ENCODE measurements around the gene ADAMTSL1. TPM values are rescaled to one million over a fixed set of nuclear protein-coding genes. Genes with fewer than 3 reads are reported as not detected.

ADAMTSL1 gene
- total RNA-seq, 4 donors from 2014 or later: 0.32 to 2.3 (median 1.3) TPM

GRCh38 chr9:18542837-18543405 lies 69.0 kb downstream of the ADAMTSL1 start:
- no peak for DNase-seq (ENCODE audit: low spot score in 2 of 2)
- Histone ChIP-seq H3K36me3 (no peaks in the 10 kb centered on the region), H3K27me3 (no peaks in the 10 kb centered on the region), H3K4me1 (no peaks in the 10 kb centered on the region), H3K4me3 (no peak overlapping the region), H3K9me3 (no peaks in the 10 kb centered on the region), H3K27ac (no peak overlapping the region)
- no peak for TF ChIP-seq CTCF (IDR thresholded peaks at IDR 0.05)
- no peak for TF ChIP-seq EP300 (IDR thresholded peaks at IDR 0.05)
- TF ChIP-seq POLR2AphosphoS5 (IDR thresholded peaks at IDR 0.05): no peak
- TF ChIP-seq POLR2A (IDR thresholded peaks at IDR 0.05): no peak
- 83% methylated on average over 2 of the region's 2 CpGs for WGBS

- Histone ChIP-seq H3K4me3 (no peak overlapping the region), H3K27ac (no peak overlapping the region), H3K36me3 (no peaks in the 10 kb centered on the region), H3K27me3 (no peaks in the 10 kb centered on the region), H3K4me1 (no peaks in the 10 kb centered on the region), H3K9me3 (no peaks in the 10 kb centered on the region)
- TF ChIP-seq EP300 (IDR thresholded peaks at IDR 0.05) (no peak), POLR2A (IDR thresholded peaks at IDR 0.05) (no peak), CTCF (IDR thresholded peaks at IDR 0.05) (no peak), POLR2AphosphoS5 (IDR thresholded peaks at IDR 0.05) (no peak)
- no peak for DNase-seq (ENCODE audit: low spot score in 2 of 2)
- 70% methylated on average over 5 of the region's 5 CpGs for WGBS
Measured at GRCh38 chr9:18543406-18544192, 69.6 kb downstream of the ADAMTSL1 start.

- H3K9me3 ChIP-seq: no peaks in the 10 kb centered on the region
- H3K36me3 ChIP-seq: no peaks in the 10 kb centered on the region
- WGBS: 92% methylated on average over 3 of the region's 3 CpGs
- no peak overlapping the region for H3K4me3 ChIP-seq
- TF ChIP-seq EP300 (IDR thresholded peaks at IDR 0.05): no peak
- no peak for TF ChIP-seq POLR2A (IDR thresholded peaks at IDR 0.05)
- no peak for TF ChIP-seq CTCF (IDR thresholded peaks at IDR 0.05)
- TF ChIP-seq POLR2AphosphoS5 (IDR thresholded peaks at IDR 0.05): no peak
- no peaks in the 10 kb centered on the region for H3K27me3 ChIP-seq
- no peaks in the 10 kb centered on the region for H3K4me1 ChIP-seq
- DNase-seq (ENCODE audit: low spot score in 2 of 2): no peak
- H3K27ac ChIP-seq: no peak overlapping the region
Measured at GRCh38 chr9:18544456-18544855, 70.5 kb downstream of the ADAMTSL1 start.

- no peak overlapping the region for H3K4me3 ChIP-seq
- H3K9me3 ChIP-seq: no peaks in the 10 kb centered on the region
- WGBS: 22% methylated on average over 3 of the region's 3 CpGs
- no peak for DNase-seq (ENCODE audit: low spot score in 2 of 2)
- no peaks in the 10 kb centered on the region for H3K27me3 ChIP-seq
- TF ChIP-seq POLR2A (IDR thresholded peaks at IDR 0.05) (no peak), EP300 (IDR thresholded peaks at IDR 0.05) (no peak), POLR2AphosphoS5 (IDR thresholded peaks at IDR 0.05) (no peak), CTCF (IDR thresholded peaks at IDR 0.05) (no peak)
- no peaks in the 10 kb centered on the region for H3K36me3 ChIP-seq
- no peak overlapping the region for H3K27ac ChIP-seq
- no peaks in the 10 kb centered on the region for H3K4me1 ChIP-seq
Measured at GRCh38 chr9:18545636-18546360, 71.8 kb downstream of the ADAMTSL1 start.

- H3K36me3 ChIP-seq: no peaks in the 10 kb centered on the region
- no peaks in the 10 kb centered on the region for H3K27me3 ChIP-seq
- H3K4me1 ChIP-seq: no peaks in the 10 kb centered on the region
- 100% methylated on average over 1 of the region's 1 CpG for WGBS
- H3K4me3 ChIP-seq: no peak overlapping the region
- DNase-seq (ENCODE audit: low spot score in 2 of 2): no peak
- no peak overlapping the region for H3K27ac ChIP-seq
- no peaks in the 10 kb centered on the region for H3K9me3 ChIP-seq
- TF ChIP-seq POLR2A (IDR thresholded peaks at IDR 0.05): no peak
Measured at GRCh38 chr9:18548456-18548855, 74.5 kb downstream of the ADAMTSL1 start.

All from suprapubic skin (tissue), 4 donors.